Measurements from ENCODE around the gene PAX7. TPM values are rescaled to one million over a fixed set of nuclear protein-coding genes. Genes with fewer than 3 reads are reported as not detected.

PAX7 gene
- total RNA-seq, 2 donors from 2014 or later, result not detected

DNA sequence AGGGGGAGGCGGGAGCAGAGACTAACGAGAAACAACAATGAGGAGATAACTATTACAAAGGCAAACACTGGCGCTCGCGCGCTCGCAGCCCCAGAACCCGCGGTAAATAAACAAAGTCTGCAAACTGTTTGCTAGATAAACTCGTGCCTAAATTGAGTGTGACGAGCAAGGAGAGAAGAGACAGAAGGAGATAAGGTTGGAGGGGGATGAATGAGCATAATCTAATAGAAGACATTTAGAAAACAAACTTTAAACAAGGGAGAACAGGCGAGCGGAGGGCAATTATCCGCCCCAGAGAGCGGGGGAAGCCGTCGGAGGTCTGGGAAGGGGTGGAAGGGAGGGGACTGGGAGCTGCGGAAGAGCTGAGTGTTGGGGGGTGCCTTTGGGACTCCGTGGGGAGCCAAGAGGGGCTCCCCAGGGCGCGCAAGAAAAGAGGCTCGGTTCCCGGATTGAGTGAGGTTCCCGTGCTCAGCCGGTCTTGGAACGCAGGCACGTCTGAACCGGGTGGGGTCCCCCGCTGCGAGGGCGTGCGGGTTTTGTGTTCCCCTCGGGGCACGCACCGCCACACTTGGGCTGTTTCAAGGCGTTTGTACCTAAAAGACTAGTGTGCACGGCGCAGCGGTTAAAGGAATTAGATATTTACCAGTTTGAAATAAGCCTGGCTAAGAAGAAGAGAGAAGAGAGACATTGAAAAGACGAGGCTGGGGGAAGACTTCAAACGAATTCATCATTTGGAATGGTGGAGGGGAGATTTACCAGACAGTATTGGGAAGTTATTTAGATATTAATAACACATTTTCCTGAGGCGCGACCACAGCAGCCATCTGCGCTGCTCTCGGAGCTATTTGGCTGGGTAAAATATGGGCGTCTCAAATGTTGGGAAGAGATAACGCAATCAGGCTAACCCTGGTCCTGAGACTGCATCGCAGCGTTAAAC is 10.6 kb downstream of the PAX7 start:
- intact Hi-C loops (cut with DNase I), result no loop called here
- Histone ChIP-seq H3K36me3 (no peaks in the 10 kb centered on the region), H3K27ac (no peak overlapping the region), H3K4me1 (no peaks in the 10 kb centered on the region), H3K4me3 (no peak overlapping the region), H3K27me3 (peaks cover 97% of the 10 kb centered on the region), H3K9ac (ENCODE audit: low read depth in 2 of 2, low read length in 2 of 2) (no peak overlapping the region), H3K9me3 (no peaks in the 10 kb centered on the region)
- no peak for TF ChIP-seq CTCF (IDR thresholded peaks at IDR 0.05)
- no peak for DNase-seq

DNA sequence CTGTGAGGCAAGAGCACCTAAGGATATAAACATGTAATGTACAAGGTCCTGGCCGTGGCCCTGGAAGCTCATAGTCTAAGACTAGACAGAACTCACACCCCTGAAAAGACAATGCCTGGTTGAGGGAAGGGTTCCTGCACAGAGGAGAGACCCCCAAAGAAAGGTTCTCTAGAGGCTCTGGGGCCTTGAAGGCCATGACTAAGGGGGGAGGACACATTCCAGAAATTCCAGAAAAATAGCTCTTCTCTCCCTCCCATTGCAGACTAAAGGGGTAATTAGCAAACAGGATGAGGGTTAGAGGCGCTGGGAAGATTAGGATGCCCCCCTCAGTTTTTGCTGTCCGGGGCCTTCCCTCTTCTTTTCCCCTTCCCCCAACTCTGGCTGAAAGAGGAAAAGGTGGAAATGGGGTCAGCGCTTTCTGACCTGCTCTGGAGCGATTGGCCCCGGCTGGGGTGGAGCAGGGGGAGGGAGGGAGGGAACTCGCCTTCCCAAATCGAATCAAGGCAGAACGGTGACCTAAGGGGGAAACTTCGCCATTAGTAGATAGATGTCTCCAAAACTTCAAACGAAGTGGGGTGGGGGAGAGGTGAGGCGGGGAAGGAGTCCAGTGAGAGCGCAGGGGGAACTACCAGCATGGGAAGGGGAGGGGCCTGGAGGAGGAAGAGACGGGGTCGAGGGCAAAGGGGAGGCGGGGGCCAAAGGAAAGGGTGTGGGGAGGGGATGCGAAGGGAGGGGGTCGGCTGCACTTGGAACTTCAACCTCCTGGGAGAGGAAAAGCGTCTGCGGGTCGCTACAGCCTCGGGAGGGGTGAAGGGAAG is 11.8 kb downstream of the PAX7 start:
- Histone ChIP-seq H3K4me1 (no peaks in the 10 kb centered on the region), H3K36me3 (no peaks in the 10 kb centered on the region), H3K9me3 (no peaks in the 10 kb centered on the region), H3K27me3 (peaks cover 98% of the 10 kb centered on the region), H3K27ac (no peak overlapping the region), H3K9ac (ENCODE audit: low read depth in 2 of 2, low read length in 2 of 2) (no peak overlapping the region), H3K4me3 (no peak overlapping the region)
- DNase-seq, result no peak
- no peak for TF ChIP-seq CTCF (IDR thresholded peaks at IDR 0.05)
- intact Hi-C loops (cut with DNase I), result no loop called here

DNA sequence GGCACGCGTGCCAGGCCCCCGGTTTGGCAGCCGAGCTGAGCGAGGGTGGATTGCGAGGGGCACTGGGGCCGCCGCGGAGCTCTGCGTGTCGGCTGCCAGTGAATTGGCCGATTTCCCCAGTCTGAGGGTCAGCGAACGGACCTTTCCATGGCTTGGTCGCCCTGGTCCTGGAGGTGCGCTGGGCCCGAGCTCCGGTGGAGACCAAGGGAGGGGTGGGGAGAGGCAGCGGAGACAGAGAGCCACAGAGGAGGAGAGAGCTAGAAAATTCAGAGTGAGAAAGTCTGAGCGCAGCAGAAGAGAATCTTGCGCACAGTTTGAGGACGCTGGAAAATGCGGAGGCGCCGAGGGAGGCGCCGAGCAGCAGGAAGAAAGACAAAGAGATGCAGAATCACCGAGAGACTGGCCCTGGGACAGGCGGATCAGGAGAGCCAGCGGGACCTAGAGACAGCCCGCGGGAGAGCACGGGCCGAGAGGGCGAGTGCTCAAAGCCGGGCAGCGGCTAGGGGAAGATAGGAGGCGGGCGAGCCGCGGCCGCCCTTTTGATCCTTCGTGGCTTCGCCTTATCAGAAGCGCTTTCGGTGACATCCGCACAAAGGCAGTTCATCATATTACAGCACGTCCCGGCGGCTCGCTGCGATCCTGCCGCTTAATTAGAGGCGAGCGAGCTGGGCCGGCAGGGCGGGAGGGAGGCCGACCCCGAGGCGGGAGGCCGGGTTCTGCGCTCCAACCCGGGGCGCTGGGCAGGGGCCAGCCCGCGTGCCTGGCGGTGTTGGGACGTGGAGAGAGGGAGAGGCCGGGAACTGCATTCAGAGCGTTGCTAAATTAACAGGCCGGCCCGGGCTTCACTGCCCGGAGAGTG is 12.7 kb downstream of the PAX7 start:
- Histone ChIP-seq H3K4me3 (no peak overlapping the region), H3K9me3 (no peaks in the 10 kb centered on the region), H3K4me1 (no peaks in the 10 kb centered on the region), H3K36me3 (no peaks in the 10 kb centered on the region), H3K27ac (no peak overlapping the region), H3K9ac (ENCODE audit: low read depth in 2 of 2, low read length in 2 of 2) (no peak overlapping the region), H3K27me3 (peaks cover 97% of the 10 kb centered on the region)
- TF ChIP-seq CTCF (IDR thresholded peaks at IDR 0.05), result no peak
- intact Hi-C loops (cut with DNase I), result no loop called here
- no peak for DNase-seq

- Histone ChIP-seq H3K4me3 (no peak overlapping the region), H3K9me3 (no peaks in the 10 kb centered on the region), H3K4me1 (no peaks in the 10 kb centered on the region), H3K9ac (ENCODE audit: low read depth in 2 of 2, low read length in 2 of 2) (no peak overlapping the region), H3K36me3 (no peaks in the 10 kb centered on the region), H3K27me3 (peaks cover 97% of the 10 kb centered on the region), H3K27ac (no peak overlapping the region)
- no peak for DNase-seq
- TF ChIP-seq CTCF (IDR thresholded peaks at IDR 0.05), result no peak
- intact Hi-C loops (cut with DNase I), result no loop called here
Observed at GRCh38 chr1:18644013-18644399, 13.4 kb downstream of the PAX7 start.

DNA sequence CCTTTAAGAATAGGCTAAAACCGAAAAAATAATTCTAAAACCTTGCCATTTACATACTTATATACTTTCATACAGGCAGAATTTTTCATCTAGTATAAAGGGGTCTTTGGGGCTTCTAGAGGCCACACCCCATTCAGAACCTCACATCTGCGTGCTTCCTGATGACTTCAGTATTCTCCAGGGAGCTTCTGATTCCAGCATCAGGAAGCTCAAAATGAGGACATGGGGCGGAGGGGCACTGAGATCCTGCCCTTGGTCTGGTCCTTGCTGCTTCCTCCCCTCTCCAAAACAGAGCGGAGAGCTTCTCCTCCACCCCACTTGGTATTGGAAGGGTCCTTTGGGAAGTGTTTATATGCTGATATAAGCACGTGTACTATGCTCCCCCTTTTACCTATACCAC is 13.8 kb downstream of the PAX7 start:
- intact Hi-C loops (cut with DNase I), result no loop called here
- Histone ChIP-seq H3K4me1 (no peaks in the 10 kb centered on the region), H3K9me3 (no peaks in the 10 kb centered on the region), H3K27me3 (peaks cover 97% of the 10 kb centered on the region), H3K27ac (no peak overlapping the region), H3K4me3 (no peak overlapping the region), H3K9ac (ENCODE audit: low read depth in 2 of 2, low read length in 2 of 2) (no peak overlapping the region), H3K36me3 (no peaks in the 10 kb centered on the region)
- no peak for TF ChIP-seq CTCF (IDR thresholded peaks at IDR 0.05)
- no peak for DNase-seq

All from colonic mucosa (tissue), 4 donors.